DMS114 treated with DMSO at 0.1 percent for 48 hours (cell line): ENCODE results near the gene ATF7IP.

ENCODE experiments used
- DNase-seq: peaks from one replicate; lab custom pipeline; 2025; ENCODE audit not compliant: unreplicated experiment; lab: John Stamatoyannopoulos, UW

Gene ATF7IP

GRCh38 chr12:14416658-14417057 lies 51.2 kb downstream of the ATF7IP start:
- no peak for DNase-seq

GRCh38 chr12:14417715-14418114 lies 52.2 kb downstream of the ATF7IP start:
- peak; percentile 41 for DNase-seq

- no peak for DNase-seq
These were observed 53.0 kb downstream of the ATF7IP start for GRCh38 chr12:14418451-14418890.

GRCh38 chr12:14422516-14423230 lies 57.2 kb downstream of the ATF7IP start:
- no peak for DNase-seq

- DNase-seq, result no peak
These were observed 59.1 kb downstream of the ATF7IP start for GRCh38 chr12:14424545-14424944.

GRCh38 chr12:14426792-14427191 lies 61.3 kb downstream of the ATF7IP start:
- no peak for DNase-seq

- no peak for DNase-seq
These were observed 62.4 kb downstream of the ATF7IP start for GRCh38 chr12:14427929-14428328.

GRCh38 chr12:14430394-14430986 lies 65.0 kb downstream of the ATF7IP start:
- no peak for DNase-seq

- no peak for DNase-seq
These were observed 66.5 kb downstream of the ATF7IP start for GRCh38 chr12:14431975-14432374.

GRCh38 chr12:14435627-14436026 lies 70.1 kb downstream of the ATF7IP start:
- DNase-seq, result no peak

GRCh38 chr12:14442221-14442881 lies 76.9 kb downstream of the ATF7IP start:
- DNase-seq, result no peak

GRCh38 chr12:14443531-14443930 lies 78.0 kb downstream of the ATF7IP start:
- DNase-seq, result no peak

- DNase-seq, result no peak
These were observed 85.0 kb downstream of the ATF7IP start for GRCh38 chr12:14450479-14450878.

- no peak for DNase-seq
These were observed 86.9 kb downstream of the ATF7IP start for GRCh38 chr12:14452336-14452735.

GRCh38 chr12:14452865-14453264 lies 87.4 kb downstream of the ATF7IP start:
- no peak for DNase-seq

GRCh38 chr12:14454098-14454907 lies 88.8 kb downstream of the ATF7IP start:
- peak; percentile 81 for DNase-seq

GRCh38 chr12:14460212-14460841 lies 94.8 kb downstream of the ATF7IP start:
- DNase-seq, result no peak

- DNase-seq, result no peak
These were observed 106.0 kb downstream of the ATF7IP start for GRCh38 chr12:14471497-14471896.

- no peak for DNase-seq
These were observed 108.3 kb downstream of the ATF7IP start for GRCh38 chr12:14473707-14474287.

GRCh38 chr12:14479004-14479403 lies 113.5 kb downstream of the ATF7IP start:
- no peak for DNase-seq

- DNase-seq, result no peak
These were observed 115.7 kb downstream of the ATF7IP start for GRCh38 chr12:14481201-14481600.
